H4 (cell line): Measurements from ENCODE around the gene DNAL4. TPM values are rescaled to one million over a fixed set of nuclear protein-coding genes. Genes with fewer than 3 reads are reported as not detected.
"Not testable (repeated sequence)": the region's sequence is repeated elsewhere in the genome, so short reads cannot be mapped to it uniquely, and the experiment has no call there.

Source experiments
- DNase-seq: peaks from one replicate; pipeline ENCODE4 v3.0.0-alpha.2; 2015; ENCODE audit warnings: low spot score
- total RNA-seq: library from RNA; depleted of rRNA; stranded (reverse); fragments of >200 nt; shearing (Covaris generic); gene quantifications from 2 replicates; pipeline ENCODE4 v1.2.3, GENCODE V29; 2014

The DNAL4 gene
- total RNA-seq, 1 experiment from 2014 or later: 6.6 TPM

- no peak for DNase-seq
These were observed 33.6 kb upstream of the DNAL4 start for GRCh38 chr22:38827510-38827909.

DNA sequence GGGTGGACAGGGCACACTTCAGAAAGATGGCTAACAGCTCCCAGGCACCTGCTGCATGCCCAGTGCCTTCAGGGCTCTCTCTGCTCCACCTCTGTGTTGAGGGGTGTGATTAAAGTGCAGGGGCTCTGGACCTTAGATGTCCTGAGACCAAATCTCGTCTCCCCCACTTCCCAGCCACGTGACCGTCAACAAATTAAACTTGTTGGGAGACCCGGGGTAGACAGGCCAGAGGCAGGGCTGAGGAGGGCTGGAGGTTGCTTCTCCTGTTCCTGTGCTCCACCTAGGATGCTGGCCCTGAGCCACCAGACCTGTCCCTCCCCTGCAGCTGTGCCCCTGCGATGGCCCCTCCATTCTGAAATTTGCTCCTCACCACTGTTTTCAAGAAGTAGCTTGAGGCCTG, 32.9 kb upstream of the DNAL4 start:
- no peak for DNase-seq

GRCh38 chr22:38826386-38826785, 32.4 kb upstream of the DNAL4 start:
- DNase-seq: no peak

DNA sequence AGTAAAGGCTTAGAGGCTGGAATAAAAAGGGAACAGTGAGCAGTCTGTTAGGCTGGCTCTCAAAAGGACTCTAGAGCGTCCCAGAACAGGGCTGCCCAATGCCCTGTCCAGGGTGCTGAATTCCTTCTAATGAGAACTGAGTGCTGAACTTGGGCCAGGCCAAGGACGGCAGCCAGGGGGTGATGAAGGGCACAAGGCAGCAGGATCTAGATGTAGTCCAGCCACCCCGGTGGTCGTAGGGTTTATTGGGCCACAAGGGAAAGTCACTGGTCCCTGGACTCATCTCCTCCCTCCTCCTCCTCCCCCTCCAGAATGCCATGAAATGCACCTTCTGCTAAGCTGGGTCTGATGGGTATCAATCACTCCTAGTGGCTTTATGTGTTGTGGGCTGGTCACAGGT, 30.6 kb upstream of the DNAL4 start:
- DNase-seq: peak; percentile 48

DNA sequence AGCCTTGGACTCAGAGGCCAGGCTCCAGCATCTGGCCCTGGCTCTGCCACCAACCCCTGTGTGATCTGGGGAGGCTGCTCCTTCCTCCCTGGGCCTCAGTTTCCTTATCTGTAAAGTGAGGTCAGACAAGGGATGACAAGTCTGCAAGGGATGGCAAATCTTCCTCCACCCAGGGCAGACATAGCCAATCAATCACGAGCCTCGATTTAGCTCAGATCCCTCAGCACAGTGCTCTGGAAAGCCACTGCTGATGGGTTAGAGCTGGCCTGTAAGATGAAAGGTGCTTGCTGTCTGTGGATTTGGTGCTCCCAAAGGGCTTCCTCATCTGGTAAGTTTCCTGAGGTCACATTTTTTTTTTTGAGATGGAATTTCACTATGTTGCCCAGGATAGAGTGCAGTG, 29.7 kb upstream of the DNAL4 start:
- DNase-seq: no peak

- no peak for DNase-seq
These were observed 29.1 kb upstream of the DNAL4 start for GRCh38 chr22:38823076-38823475.

- DNase-seq: no peak
These were observed 26.1 kb upstream of the DNAL4 start for GRCh38 chr22:38820020-38820419.

GRCh38 chr22:38819387-38819940, 25.5 kb upstream of the DNAL4 start:
- DNase-seq: no peak

- no peak for DNase-seq
These were observed 23.3 kb upstream of the DNAL4 start for GRCh38 chr22:38817196-38817595.

GRCh38 chr22:38815842-38816241, 21.9 kb upstream of the DNAL4 start:
- DNase-seq: no peak

DNA sequence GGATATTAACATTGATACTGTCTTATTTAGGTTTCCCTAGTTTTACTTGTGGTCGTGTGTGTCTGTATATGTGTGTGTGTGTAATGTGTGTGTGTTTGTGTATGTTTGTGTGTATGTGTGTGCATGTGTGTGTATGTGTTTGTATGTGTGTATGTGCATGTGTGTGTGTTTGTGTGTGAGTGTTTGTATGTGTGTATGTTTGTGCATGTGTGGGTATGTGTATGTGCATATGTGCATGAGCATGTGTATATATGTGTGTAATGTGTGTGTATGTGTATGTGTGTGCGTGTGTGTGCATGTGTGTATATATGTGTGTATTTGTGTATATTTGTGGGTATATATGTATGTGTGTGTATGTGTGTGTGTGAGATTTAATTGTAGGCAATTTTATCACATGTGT, 17.3 kb upstream of the DNAL4 start:
- no peak for DNase-seq

DNA sequence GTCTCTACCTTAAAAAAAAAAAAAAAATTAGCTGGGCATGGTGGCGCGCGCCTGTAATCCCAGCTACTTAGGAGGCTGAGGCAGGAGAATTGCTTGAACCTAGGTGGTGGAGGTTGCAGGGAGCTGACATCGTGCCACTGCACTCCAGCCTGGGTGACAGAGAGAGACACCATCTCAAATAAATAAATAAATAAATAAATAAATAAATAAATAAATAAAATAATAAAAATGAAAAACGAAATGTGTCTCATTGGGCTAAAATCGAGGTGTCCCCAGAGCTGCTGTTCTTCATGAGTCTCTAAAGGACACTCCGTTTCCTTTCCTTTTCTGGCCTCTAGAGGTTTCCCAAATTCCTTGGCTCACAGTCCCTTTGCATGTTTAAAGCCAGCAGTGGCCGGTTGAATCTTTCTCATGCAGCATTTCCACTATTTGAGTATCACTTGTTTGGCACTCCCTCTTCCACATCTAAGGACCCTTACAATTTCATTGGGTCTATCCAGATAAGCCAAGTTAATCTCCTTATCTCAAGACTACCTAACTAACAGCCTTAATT, 11.2 kb upstream of the DNAL4 start:
- DNase-seq: not testable (repeated sequence)

DNA sequence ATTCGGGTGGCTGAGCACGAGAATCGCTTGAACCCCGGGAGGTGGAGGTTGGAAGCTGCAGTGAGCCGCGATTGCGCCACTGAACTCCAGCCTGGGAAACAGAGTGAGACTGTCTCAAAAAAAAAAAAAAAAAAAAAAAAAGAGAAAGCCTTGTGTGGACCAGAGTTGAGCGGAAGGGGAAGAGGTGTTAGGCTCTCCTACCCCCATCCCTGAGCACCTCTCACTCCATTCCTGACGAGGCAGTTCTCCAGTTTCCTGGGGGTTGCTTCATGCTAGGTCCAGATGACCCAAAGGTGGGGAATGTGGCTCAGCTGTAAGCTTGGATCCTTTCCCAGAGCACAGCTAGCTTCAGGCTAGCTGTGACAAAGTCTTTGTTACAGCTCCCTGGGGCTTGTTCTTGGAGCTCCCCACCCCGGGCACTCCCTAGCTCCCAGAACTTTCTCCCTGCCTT, 8.8 kb upstream of the DNAL4 start:
- DNase-seq: peak; percentile 84

- peak; percentile 55 for DNase-seq
These were observed 5.5 kb upstream of the DNAL4 start for GRCh38 chr22:38799265-38800002.

DNA sequence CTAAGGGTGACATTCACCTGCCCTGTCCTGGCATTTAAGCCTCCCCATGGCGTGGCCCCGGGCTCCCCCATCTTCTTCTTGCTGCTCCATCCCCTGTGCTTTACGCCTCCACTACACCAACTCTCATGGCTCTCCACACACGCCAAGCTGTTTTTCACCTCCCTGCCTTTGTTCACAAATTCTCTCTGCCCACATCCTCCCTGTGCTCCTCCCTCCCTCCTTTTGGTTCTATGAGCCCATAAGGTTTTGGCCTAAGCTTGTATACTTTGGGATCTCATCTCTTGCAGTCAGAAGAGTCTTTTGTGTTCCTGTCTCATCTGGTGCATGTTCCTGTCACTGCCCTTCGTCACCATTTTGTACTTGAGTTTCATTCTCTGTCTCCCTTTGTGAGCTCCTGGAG, 4.6 kb upstream of the DNAL4 start:
- DNase-seq: no peak

DNA sequence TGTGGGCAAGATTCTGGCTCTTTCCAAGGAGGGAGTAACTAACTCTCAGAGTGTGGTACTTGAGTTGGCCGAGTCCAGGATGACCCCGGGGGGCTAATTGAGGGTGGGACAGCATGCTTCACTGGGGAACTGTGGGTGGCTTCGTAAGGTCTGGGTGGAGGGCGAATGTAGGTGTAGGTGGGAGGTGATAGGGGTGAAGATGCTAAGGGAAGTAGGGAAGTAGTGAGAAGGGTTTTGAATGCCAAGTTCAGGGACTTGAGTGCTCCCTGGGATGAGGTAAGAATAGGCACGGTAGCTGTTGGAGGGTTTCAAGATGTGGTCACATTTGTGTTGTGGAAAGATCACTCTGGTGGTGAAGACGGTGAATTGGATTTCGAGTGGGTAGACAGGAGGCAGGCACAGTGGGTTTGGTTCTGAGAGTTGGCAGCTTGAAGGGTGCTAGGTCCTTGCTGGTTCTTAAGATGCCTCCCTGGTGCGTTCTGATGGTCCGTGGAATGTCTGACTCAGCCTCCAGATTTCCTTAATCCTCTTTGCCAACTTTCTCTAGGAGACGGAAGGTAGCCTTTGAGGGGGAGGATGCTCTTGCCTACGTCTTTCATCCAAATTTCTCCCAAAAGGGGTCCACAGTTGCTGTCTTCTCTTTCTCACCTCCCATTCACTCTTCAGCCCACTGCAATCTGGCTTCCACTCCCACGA, 2.5 kb upstream of the DNAL4 start:
- DNase-seq: no peak

DNA sequence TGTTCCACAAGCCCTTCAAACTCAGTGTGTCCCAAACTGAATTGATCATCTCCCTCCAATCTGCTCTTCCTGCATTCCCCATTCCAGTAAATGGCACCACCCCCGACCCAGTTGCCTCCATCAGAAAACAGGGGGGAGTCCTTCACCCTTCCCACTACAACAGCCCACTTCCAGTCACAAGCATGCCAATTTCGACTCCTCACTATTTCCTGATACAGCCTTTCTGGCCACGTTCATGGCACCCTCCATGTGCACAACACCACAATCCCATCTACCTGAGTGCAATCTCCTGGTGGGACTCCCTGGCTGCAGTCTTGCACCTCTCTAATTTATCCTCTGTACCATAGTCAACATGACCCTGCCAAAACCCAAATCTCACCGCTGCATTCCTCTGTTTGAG, 1.6 kb upstream of the DNAL4 start:
- no peak for DNase-seq

- DNase-seq: no peak
These were observed 626 bp downstream of the DNAL4 start for GRCh38 chr22:38793317-38793716.

- no peak for DNase-seq
These were observed 1.1 kb downstream of the DNAL4 start for GRCh38 chr22:38792833-38793232.

DNA sequence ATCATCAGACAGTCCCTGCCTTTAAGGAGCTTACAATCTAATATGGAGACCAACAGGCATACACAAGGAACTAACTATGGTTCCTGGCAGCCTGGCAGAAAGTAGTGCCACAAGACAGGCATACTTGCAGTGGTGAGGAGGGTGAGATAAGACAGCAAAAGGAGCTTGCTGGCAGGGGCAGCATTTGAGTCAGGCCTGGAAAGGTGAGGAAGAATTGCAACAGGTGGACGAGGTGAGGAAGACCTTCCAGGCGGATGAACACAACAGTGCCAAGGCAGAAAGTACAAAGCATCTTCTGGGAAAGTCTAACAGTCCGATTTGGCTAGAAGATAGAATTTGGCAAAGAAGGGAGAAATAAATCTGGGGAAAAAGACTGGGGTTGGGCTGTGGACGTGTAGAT, 4.3 kb downstream of the DNAL4 start:
- no peak for DNase-seq

GRCh38 chr22:38788846-38789245, 5.1 kb downstream of the DNAL4 start:
- DNase-seq: no peak

DNA sequence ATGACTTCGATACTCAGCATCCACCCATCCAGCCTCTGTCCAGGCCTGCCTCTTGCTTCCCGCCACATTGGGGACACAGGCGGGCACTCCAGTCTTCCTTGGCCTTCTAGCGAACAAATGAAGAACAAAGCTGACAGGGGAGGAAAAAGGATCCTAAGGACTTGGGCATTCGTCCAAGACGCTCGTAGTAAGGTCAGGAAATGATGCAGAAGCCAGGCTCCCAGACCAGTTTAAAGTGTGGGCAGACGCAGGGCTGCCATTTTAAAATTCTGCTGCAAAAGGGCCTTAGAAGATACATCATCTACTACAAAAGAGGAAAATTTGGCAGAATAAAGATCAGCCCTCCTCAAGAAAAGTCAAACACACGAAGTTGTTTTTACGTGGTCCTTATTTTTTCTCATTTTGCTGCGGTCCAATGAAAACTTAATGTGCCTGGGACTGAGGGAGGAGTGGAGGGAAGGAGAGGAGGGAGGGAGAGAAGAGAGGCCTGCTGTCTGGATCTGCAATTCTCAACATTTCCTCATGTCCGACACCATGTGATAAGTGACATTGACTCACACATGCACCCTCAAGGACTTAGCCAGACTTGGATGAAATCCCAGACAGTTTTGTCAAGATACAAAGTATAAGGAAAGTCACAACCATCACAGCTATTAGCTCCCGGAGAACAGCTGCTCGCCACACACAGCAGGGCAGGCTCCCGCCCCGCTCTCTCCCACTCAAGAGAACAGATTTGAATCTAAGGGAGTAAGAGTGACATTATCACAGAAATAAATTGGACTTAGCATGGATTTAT, 5.7 kb downstream of the DNAL4 start:
- peak; percentile 93 for DNase-seq
